HepG2 (cell line): ENCODE measurements around the gene MEGF6. TPM values are rescaled to one million over a fixed set of nuclear protein-coding genes. Genes with fewer than 3 reads are reported as not detected.

Experiments used
- IKZF5 ChIP-seq: IDR thresholded peaks from 2 replicates; pipeline ENCODE4 v1.6.1; 2018; ENCODE audit warnings: missing genetic modification reagents, mild to moderate bottlenecking, missing compliant biosample characterization
- MAFF ChIP-seq: IDR thresholded peaks from 2 replicates; pipeline ENCODE4 v1.6.1; 2011; ENCODE audit warnings: low read depth, low read length, improper control_type of control experiment
- MED1 ChIP-seq: sonication (generic); formaldehyde crosslinking; IDR thresholded peaks from 2 replicates; pipeline ENCODE4 v1.4.0; 2020; ENCODE audit warnings: missing genetic modification reagents
- MTA1 ChIP-seq: sonication (generic); formaldehyde crosslinking; IDR thresholded peaks from 2 replicates; pipeline ENCODE4 v1.4.0; 2020; ENCODE audit warnings: missing genetic modification reagents, mild to moderate bottlenecking, borderline replicate concordance
- MYC ChIP-seq: sonication (generic); formaldehyde crosslinking; IDR thresholded peaks from 2 replicates; pipeline ENCODE4 v1.9.0; 2021; ENCODE audit warnings: missing genetic modification reagents, borderline replicate concordance
- NR2F6 ChIP-seq, 2 experiments: IDR thresholded peaks; 2 replicates each; pipeline ENCODE4 v1.6.1; 2016; ENCODE audit warnings: antibody characterized with exemption in 1 of 2, mild to moderate bottlenecking in 1 of 2
- ZHX2 ChIP-seq, 2 experiments: sonication (generic) in 1 of 2; formaldehyde crosslinking in 1 of 2; IDR thresholded peaks; 2 replicates each; pipeline versions ENCODE4 v1.6.1 to v1.9.0; 2014 to 2022; ENCODE audit warnings: antibody characterized with exemption in 1 of 2, borderline replicate concordance in 1 of 2, inconsistent platforms in 1 of 2, low read depth in 1 of 2, missing genetic modification reagents in 1 of 2
- ZNF407 ChIP-seq: sonication (generic); formaldehyde crosslinking; IDR thresholded peaks from one replicate; pipeline ENCODE4 v1.5.1; 2020; ENCODE audit warnings: mild to moderate bottlenecking, missing genetic modification reagents; ENCODE audit errors: not compliant biosample characterization
- ZNF460 ChIP-seq: sonication (generic); formaldehyde crosslinking; IDR thresholded peaks from 2 replicates; pipeline ENCODE4 v1.5.1; 2020; ENCODE audit warnings: missing genetic modification reagents, mild to moderate bottlenecking, borderline replicate concordance
- ZNF781 ChIP-seq: sonication (generic); formaldehyde crosslinking; IDR thresholded peaks from 2 replicates; pipeline ENCODE4 v1.5.1; 2020; ENCODE audit warnings: borderline replicate concordance, mild to moderate bottlenecking, missing genetic modification reagents; ENCODE audit errors: not compliant biosample characterization
- ZNF839 ChIP-seq: sonication (generic); formaldehyde crosslinking; IDR thresholded peaks from 2 replicates; pipeline ENCODE4 v1.4.0; 2020; ENCODE audit warnings: missing genetic modification reagents, mild to moderate bottlenecking, borderline replicate concordance
- polyA plus RNA-seq, 8 experiments: library from polyadenylated mRNA; depleted of rRNA in 3 of 8; stranded (reverse) in 7 of 8; unstranded in 1 of 8; fragments of >200 nt; fragmentation: Illumina TruSeq in 4 of 8; extraction: Trizol in 4 of 8; gene quantifications; 2 replicates each; pipeline versions ENCODE4 v1.2.1 to v1.2.3, GENCODE V29; 2011 to 2016; ENCODE audit warnings: low read depth in 4 of 8, missing spikeins in 1 of 8, mixed read lengths in 1 of 8; ENCODE audit not compliant: insufficient read depth in 1 of 8
- total RNA-seq, 5 experiments: library from RNA; depleted of rRNA; stranded (reverse); fragments of >200 nt; fragmentation: Illumina TruSeq; extraction: Trizol; gene quantifications; 2 replicates each; pipeline ENCODE4 v1.2.3, GENCODE V29; 2016; ENCODE audit warnings: low read depth in 1 of 5

Gene MEGF6
- total and polyA plus RNA-seq, 2 of the 13 experiments (the other 11 are each of a cell fraction or from before 2014, with no cell fraction given) = 1.9 TPM

- TF ChIP-seq ZNF407 (CRISPR knock-in tag) (no peak), ZNF781 (CRISPR knock-in tag) (no peak), ZNF460 (CRISPR knock-in tag) (no peak), IKZF5 (CRISPR knock-in tag) (0 out of 2 replicates have a peak, but pooled peaks have one; percentile 56), MYC (CRISPR knock-in tag) (peak; percentile 86; the same call in 1 of the 2 replicates), ZHX2 (IDR thresholded peaks at IDR 0.05; ENCODE audit: low read depth) (no peak), ZHX2 (CRISPR knock-in tag; IDR thresholded peaks at IDR 0.05; ENCODE audit: borderline replicate concordance) (no peak), MED1 (CRISPR knock-in tag) (no peak), MTA1 (CRISPR knock-in tag) (0 out of 2 replicates have a peak, but pooled peaks have one; percentile 54), NR2F6 (IDR thresholded peaks at IDR 0.05) (no peak), NR2F6 (CRISPR knock-in tag; IDR thresholded peaks at IDR 0.05) (peak; percentile 46; the same call in 1 of the 2 replicates), ZNF839 (CRISPR knock-in tag) (no peak), MAFF (no peak)
Observed at GRCh38 chr1:3457910-3458883, 153.1 kb downstream of the MEGF6 start (continued).
